SIG-M5 treated with dmso at 0.1 percent for 504 hours (cell line): ENCODE results near the gene MSMB.
A peak's percentile ranks its signal among the peaks of the same experiment; 100 is the strongest.
"Not testable (repeated sequence)": the region's sequence is repeated elsewhere in the genome, so short reads cannot be mapped to it uniquely, and the experiment has no call there.

Experiments used
- DNase-seq: peaks from one replicate; lab custom pipeline; 2025; ENCODE audit not compliant: unreplicated experiment; lab: John Stamatoyannopoulos, UW

MSMB gene

GRCh38 chr10:46070749-46071148 lies 24.7 kb upstream of the MSMB start:
- DNase-seq = no peak

GRCh38 chr10:46069771-46070463 lies 23.8 kb upstream of the MSMB start:
- DNase-seq = peak; percentile 33

- DNase-seq = no peak
These were observed 22.8 kb upstream of the MSMB start for GRCh38 chr10:46068905-46069304.

GRCh38 chr10:46068117-46068516 lies 22.0 kb upstream of the MSMB start:
- no peak for DNase-seq

GRCh38 chr10:46064269-46064817 lies 18.3 kb upstream of the MSMB start:
- DNase-seq = no peak

- DNase-seq = no peak
These were observed 16.8 kb upstream of the MSMB start for GRCh38 chr10:46062723-46063428.

- no peak for DNase-seq
These were observed 14.6 kb upstream of the MSMB start for GRCh38 chr10:46060706-46061105.

- not testable (repeated sequence) for DNase-seq
These were observed 11.9 kb upstream of the MSMB start for GRCh38 chr10:46057927-46058326.

GRCh38 chr10:46057038-46057437 lies 11.0 kb upstream of the MSMB start:
- no peak for DNase-seq

- DNase-seq = no peak
These were observed 9.7 kb upstream of the MSMB start for GRCh38 chr10:46055771-46056170.

- no peak for DNase-seq
These were observed 7.7 kb upstream of the MSMB start for GRCh38 chr10:46053534-46054434.

- no peak for DNase-seq
These were observed 6.8 kb upstream of the MSMB start for GRCh38 chr10:46052791-46053375.

GRCh38 chr10:46052057-46052790 lies 6.2 kb upstream of the MSMB start:
- no peak for DNase-seq

GRCh38 chr10:46050941-46051623 lies 5.0 kb upstream of the MSMB start:
- no peak for DNase-seq

GRCh38 chr10:46049497-46049831 lies 3.4 kb upstream of the MSMB start:
- not testable (repeated sequence) for DNase-seq

GRCh38 chr10:46048152-46048551 lies 2.1 kb upstream of the MSMB start:
- no peak for DNase-seq

GRCh38 chr10:46042527-46042926 lies 3.5 kb downstream of the MSMB start:
- DNase-seq = no peak

GRCh38 chr10:46040004-46040403 lies 6.1 kb downstream of the MSMB start:
- DNase-seq = no peak

GRCh38 chr10:46037107-46037825 lies 8.8 kb downstream of the MSMB start:
- DNase-seq = no peak
